Ammon's horn (tissue), 1 donor: ENCODE measurements around the gene CDC42BPB.

Experiments used
- DNase-seq: peaks from one replicate; pipeline ENCODE4 v3.0.0-alpha.2; 2016; ENCODE audit warnings: low spot score

Gene CDC42BPB

GRCh38 chr14:102914474-102915291 lies 142.7 kb downstream of the CDC42BPB start:
- DNase-seq, result no peak

- no peak for DNase-seq
Measured at GRCh38 chr14:102913341-102914211, 143.8 kb downstream of the CDC42BPB start.

- DNase-seq, result no peak
Measured at GRCh38 chr14:102911991-102912761, 145.2 kb downstream of the CDC42BPB start.

- no peak for DNase-seq
Measured at GRCh38 chr14:102911541-102911951, 145.8 kb downstream of the CDC42BPB start.

GRCh38 chr14:102910442-102910841 lies 146.9 kb downstream of the CDC42BPB start:
- no peak for DNase-seq

GRCh38 chr14:102909911-102910310 lies 147.4 kb downstream of the CDC42BPB start:
- no peak for DNase-seq

- DNase-seq, result no peak
Measured at GRCh38 chr14:102909462-102909861, 147.9 kb downstream of the CDC42BPB start.

GRCh38 chr14:102908766-102909455 lies 148.4 kb downstream of the CDC42BPB start:
- no peak for DNase-seq

GRCh38 chr14:102907980-102908730 lies 149.2 kb downstream of the CDC42BPB start:
- DNase-seq, result no peak

- DNase-seq, result no peak
Measured at GRCh38 chr14:102907303-102907844, 150.0 kb downstream of the CDC42BPB start.

- DNase-seq, result no peak
Measured at GRCh38 chr14:102906616-102907302, 150.6 kb downstream of the CDC42BPB start.

- DNase-seq, result no peak
Measured at GRCh38 chr14:102905116-102906108, 151.9 kb downstream of the CDC42BPB start.

- no peak for DNase-seq
Measured at GRCh38 chr14:102903889-102904512, 153.3 kb downstream of the CDC42BPB start.

GRCh38 chr14:102903248-102903888 lies 154.0 kb downstream of the CDC42BPB start:
- DNase-seq, result no peak

- no peak for DNase-seq
Measured at GRCh38 chr14:102902523-102903247, 154.7 kb downstream of the CDC42BPB start.

GRCh38 chr14:102902086-102902485 lies 155.3 kb downstream of the CDC42BPB start:
- DNase-seq, result no peak

- no peak for DNase-seq
Measured at GRCh38 chr14:102901633-102902032, 155.7 kb downstream of the CDC42BPB start.
